HepG2 (cell line): ENCODE data around the gene ILDR2. TPM values are rescaled to one million over a fixed set of nuclear protein-coding genes. Genes with fewer than 3 reads are reported as not detected.
A peak's percentile ranks its signal among the peaks of the same experiment; 100 is the strongest.

ENCODE experiments used
- BCL6 ChIP-seq: IDR thresholded peaks from 2 replicates; pipeline ENCODE4 v1.6.1; 2016; ENCODE audit warnings: missing genetic modification reagents, missing compliant biosample characterization
- HNF1A ChIP-seq, 2 experiments: sonication (generic) in 1 of 2; formaldehyde crosslinking in 1 of 2; IDR thresholded peaks; 2 replicates each; pipeline versions ENCODE4 v1.4.0 to v1.6.1; 2016 to 2020; ENCODE audit warnings: borderline replicate concordance in 1 of 2, low read depth in 1 of 2, mild to moderate bottlenecking in 1 of 2, missing genetic modification reagents in 1 of 2
- PHF21A ChIP-seq: sonication (generic); formaldehyde crosslinking; IDR thresholded peaks from 2 replicates; pipeline ENCODE4 v1.5.0; 2020; ENCODE audit warnings: mild to moderate bottlenecking, missing genetic modification reagents
- RCOR2 ChIP-seq: IDR thresholded peaks from 2 replicates; pipeline ENCODE4 v1.6.1; 2016; ENCODE audit warnings: missing biosample characterization, missing genetic modification reagents
- ZNF503 ChIP-seq: sonication (generic); formaldehyde crosslinking; IDR thresholded peaks from 2 replicates; pipeline ENCODE4 v1.4.0; 2020; ENCODE audit warnings: missing genetic modification reagents
- ZNF629 ChIP-seq: sonication (generic); formaldehyde crosslinking; conservative IDR thresholded peaks from 2 replicates; pipeline ENCODE4 v1.5.0; 2020; ENCODE audit warnings: missing genetic modification reagents
- ZNF660 ChIP-seq: sonication (generic); formaldehyde crosslinking; IDR thresholded peaks from 2 replicates; pipeline ENCODE4 v1.5.1; 2020; ENCODE audit warnings: mild to moderate bottlenecking, low read depth, missing genetic modification reagents, borderline replicate concordance
- ZNF788 ChIP-seq: sonication (generic); formaldehyde crosslinking; IDR thresholded peaks from 2 replicates; pipeline ENCODE4 v1.5.0; 2020; ENCODE audit warnings: mild to moderate bottlenecking, missing genetic modification reagents, borderline replicate concordance
- polyA plus RNA-seq, 8 experiments: library from polyadenylated mRNA; depleted of rRNA in 3 of 8; stranded (reverse) in 7 of 8; unstranded in 1 of 8; fragments of >200 nt; fragmentation: Illumina TruSeq in 4 of 8; extraction: Trizol in 4 of 8; gene quantifications; 2 replicates each; pipeline versions ENCODE4 v1.2.1 to v1.2.3, GENCODE V29; 2011 to 2016; ENCODE audit warnings: low read depth in 4 of 8, missing spikeins in 1 of 8, mixed read lengths in 1 of 8; ENCODE audit not compliant: insufficient read depth in 1 of 8
- total RNA-seq, 5 experiments: library from RNA; depleted of rRNA; stranded (reverse); fragments of >200 nt; fragmentation: Illumina TruSeq; extraction: Trizol; gene quantifications; 2 replicates each; pipeline ENCODE4 v1.2.3, GENCODE V29; 2016; ENCODE audit warnings: low read depth in 1 of 5

Gene ILDR2
- total and polyA plus RNA-seq, 2 of the 13 experiments (the other 11 are each of a cell fraction or from before 2014, with no cell fraction given) = 0.04 TPM; not detected in 1

DNA sequence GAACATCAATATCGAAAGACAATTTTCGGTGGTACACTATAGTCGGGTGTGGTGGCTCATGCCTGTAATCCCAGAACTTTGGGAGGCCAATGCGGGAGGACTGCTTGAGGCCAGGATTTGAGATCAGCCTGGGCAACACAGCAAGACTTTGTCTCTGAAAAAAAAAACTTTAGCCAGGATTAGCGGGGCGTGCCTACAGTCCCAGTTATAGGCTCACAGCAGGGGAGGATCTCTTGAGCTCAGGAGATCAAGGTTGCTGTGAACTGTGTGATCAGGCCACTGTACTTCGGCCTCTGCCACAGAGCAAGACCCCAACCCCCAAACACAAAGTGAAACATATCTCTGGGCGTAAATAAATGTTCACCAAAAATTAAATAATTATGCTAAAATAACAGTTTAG lies 100.9 kb downstream of the ILDR2 start (continued):
- TF ChIP-seq HNF1A (IDR thresholded peaks at IDR 0.05; ENCODE audit: low read depth) (no peak), HNF1A (CRISPR knock-in tag; IDR thresholded peaks at IDR 0.05; ENCODE audit: borderline replicate concordance) (no peak), RCOR2 (CRISPR knock-in tag) (peak; percentile 61), ZNF660 (no peak), ZNF788 (CRISPR knock-in tag) (peak; percentile 60; the same call in 1 of the 2 replicates), ZNF503 (CRISPR knock-in tag) (0 out of 2 replicates have a peak, but pooled peaks have one; percentile 51), ZNF629 (CRISPR knock-in tag) (peak; percentile 6; the same call in 1 of the 2 replicates), BCL6 (CRISPR knock-in tag) (0 out of 2 replicates have a peak, but pooled peaks have one; percentile 20), PHF21A (peak; percentile 40; the same call in 1 of the 2 replicates)
